HG02870 (cell line): ENCODE results near the gene LRCH1.

ENCODE experiments used
- ATAC-seq: cut with Tn5 transposase; IDR thresholded peaks from one replicate; pipeline ENCODE4 v1.9.1; 2021; ENCODE audit warnings: mild to moderate bottlenecking, moderate library complexity; ENCODE audit not compliant: unreplicated experiment

The LRCH1 gene

GRCh38 chr13:46795321-46795720 is 242.4 kb downstream of the LRCH1 start:
- ATAC-seq = no peak

GRCh38 chr13:46796129-46796514 is 243.2 kb downstream of the LRCH1 start:
- ATAC-seq = no peak

GRCh38 chr13:46796515-46797474 is 243.8 kb downstream of the LRCH1 start, which contains the start of gene ESD:
ESD (minus strand) TSS chr13:46797161; CDS start chr13:46791413, 5,748 bp downstream.
- ATAC-seq = peak; percentile 92

GRCh38 chr13:46797501-46798237 is 244.7 kb downstream of the LRCH1 start:
- no peak for ATAC-seq

GRCh38 chr13:46799139-46799538 is 246.2 kb downstream of the LRCH1 start:
- ATAC-seq = no peak

GRCh38 chr13:46801858-46802257 is 248.9 kb downstream of the LRCH1 start:
- ATAC-seq = no peak
